ENCODE results near the gene AXDND1.
"Not testable (repeated sequence)": the region's sequence is repeated elsewhere in the genome, so short reads cannot be mapped to it uniquely, and the experiment has no call there.

The AXDND1 gene

GRCh38 chr1:179493323-179493722 is 127.6 kb downstream of the AXDND1 start:
- peak; percentile 64 for FAIRE-seq

GRCh38 chr1:179506199-179506598 is 140.4 kb downstream of the AXDND1 start:
- FAIRE-seq (no peak), DNase-seq (ENCODE audit: insufficient read length, low spot score) (no peak)
- TF ChIP-seq, protein P1, sequence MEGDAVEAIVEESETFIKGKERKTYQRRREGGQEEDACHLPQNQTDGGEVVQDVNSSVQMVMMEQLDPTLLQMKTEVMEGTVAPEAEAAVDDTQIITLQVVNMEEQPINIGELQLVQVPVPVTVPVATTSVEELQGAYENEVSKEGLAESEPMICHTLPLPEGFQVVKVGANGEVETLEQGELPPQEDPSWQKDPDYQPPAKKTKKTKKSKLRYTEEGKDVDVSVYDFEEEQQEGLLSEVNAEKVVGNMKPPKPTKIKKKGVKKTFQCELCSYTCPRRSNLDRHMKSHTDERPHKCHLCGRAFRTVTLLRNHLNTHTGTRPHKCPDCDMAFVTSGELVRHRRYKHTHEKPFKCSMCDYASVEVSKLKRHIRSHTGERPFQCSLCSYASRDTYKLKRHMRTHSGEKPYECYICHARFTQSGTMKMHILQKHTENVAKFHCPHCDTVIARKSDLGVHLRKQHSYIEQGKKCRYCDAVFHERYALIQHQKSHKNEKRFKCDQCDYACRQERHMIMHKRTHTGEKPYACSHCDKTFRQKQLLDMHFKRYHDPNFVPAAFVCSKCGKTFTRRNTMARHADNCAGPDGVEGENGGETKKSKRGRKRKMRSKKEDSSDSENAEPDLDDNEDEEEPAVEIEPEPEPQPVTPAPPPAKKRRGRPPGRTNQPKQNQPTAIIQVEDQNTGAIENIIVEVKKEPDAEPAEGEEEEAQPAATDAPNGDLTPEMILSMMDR (IDR thresholded peaks at IDR 0.05; ENCODE audit: insufficient read depth, missing control alignments) = no peak

More at GRCh38 chr1:179493323-179493722, 127.6 kb downstream of the AXDND1 start:
- TF ChIP-seq, protein P1 (IDR thresholded peaks at IDR 0.05; ENCODE audit: insufficient read depth, missing control alignments) = no peak
- no peak for DNase-seq (ENCODE audit: insufficient read length, low spot score)

- FAIRE-seq (no peak), DNase-seq (ENCODE audit: insufficient read length, low spot score) (no peak)
Measured at GRCh38 chr1:179509384-179509783, 143.6 kb downstream of the AXDND1 start.

DNA sequence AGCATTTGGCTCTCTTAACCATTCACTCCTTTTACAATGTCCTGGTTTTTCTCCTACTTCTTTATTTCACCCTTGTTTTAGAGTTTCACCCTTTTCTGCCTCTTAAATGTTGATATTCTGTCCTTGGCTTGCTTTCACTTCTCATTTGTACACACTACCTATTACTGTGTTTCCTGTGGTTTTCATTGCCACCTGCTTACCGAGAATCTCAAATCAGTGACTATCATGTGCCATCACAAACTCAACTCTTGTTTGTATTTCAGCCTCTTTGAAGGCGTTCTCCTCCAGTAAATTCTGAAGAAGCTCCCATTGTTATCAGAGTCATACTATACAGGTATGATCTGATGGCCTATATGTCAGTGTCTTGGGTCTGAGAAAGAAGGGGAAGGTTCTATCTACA is 144.3 kb downstream of the AXDND1 start:
- DNase-seq (ENCODE audit: insufficient read length, low spot score) (no peak), FAIRE-seq (no peak)
- TF ChIP-seq, protein P1 (IDR thresholded peaks at IDR 0.05; ENCODE audit: insufficient read depth, missing control alignments) = no peak

More at GRCh38 chr1:179509384-179509783, 143.6 kb downstream of the AXDND1 start:
- TF ChIP-seq, protein P1 (IDR thresholded peaks at IDR 0.05; ENCODE audit: insufficient read depth, missing control alignments) = no peak

- TF ChIP-seq, protein P1 (IDR thresholded peaks at IDR 0.05; ENCODE audit: insufficient read depth, missing control alignments) = no peak
- DNase-seq (ENCODE audit: insufficient read length, low spot score) (no peak), FAIRE-seq (no peak)
Measured at GRCh38 chr1:179516976-179517705, 151.4 kb downstream of the AXDND1 start.

DNA sequence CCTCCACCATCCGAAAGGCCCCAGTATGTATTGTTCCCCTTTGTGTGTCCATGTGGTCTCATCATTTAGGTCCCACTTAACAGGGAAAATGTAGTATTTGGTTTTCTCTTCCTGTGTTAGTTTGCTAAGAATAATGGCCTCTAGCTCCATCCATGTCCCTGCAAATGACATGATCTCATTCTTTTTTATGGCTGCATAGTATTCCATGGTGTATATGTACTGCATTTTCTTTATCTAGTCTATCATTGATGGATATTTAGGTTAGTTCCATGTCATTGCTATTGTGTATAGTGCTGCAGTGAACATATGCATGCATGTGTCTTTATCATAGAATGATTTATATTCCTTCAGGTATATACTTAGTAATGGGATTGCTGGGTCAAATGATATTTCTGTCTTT is 152.8 kb downstream of the AXDND1 start:
- not testable (repeated sequence) for DNase-seq (ENCODE audit: insufficient read length, low spot score); FAIRE-seq

- FAIRE-seq (no peak), DNase-seq (ENCODE audit: insufficient read length, low spot score) (no peak)
- TF ChIP-seq, protein P1 (IDR thresholded peaks at IDR 0.05; ENCODE audit: insufficient read depth, missing control alignments) = no peak
Measured at GRCh38 chr1:179529482-179530195, 163.9 kb downstream of the AXDND1 start.
